Daoy (cell line): ENCODE data around the gene BMP7. TPM values are rescaled to one million over a fixed set of nuclear protein-coding genes. Genes with fewer than 3 reads are reported as not detected.

Experiments
- DNase-seq: peaks from one replicate; pipeline ENCODE4 v3.0.0-alpha.2; 2015; ENCODE audit warnings: low read depth
- total RNA-seq: library from RNA; depleted of rRNA; stranded (reverse); fragments of >200 nt; shearing (Covaris generic); gene quantifications from 2 replicates; pipeline ENCODE4 v1.2.3, GENCODE V29; 2014

Gene BMP7
- total RNA-seq, 1 experiment from 2014 or later, result 12.7 TPM

GRCh38 chr20:57231161-57231560, 35.3 kb downstream of the BMP7 start:
- DNase-seq, result no peak

GRCh38 chr20:57230247-57230646, 36.2 kb downstream of the BMP7 start:
- DNase-seq, result no peak

GRCh38 chr20:57229490-57229889, 37.0 kb downstream of the BMP7 start:
- DNase-seq, result no peak

GRCh38 chr20:57225830-57226229, 40.6 kb downstream of the BMP7 start:
- no peak for DNase-seq

GRCh38 chr20:57225197-57225733, 41.2 kb downstream of the BMP7 start:
- DNase-seq, result no peak

GRCh38 chr20:57224641-57225138, 41.8 kb downstream of the BMP7 start:
- DNase-seq, result no peak

GRCh38 chr20:57223648-57224489, 42.6 kb downstream of the BMP7 start:
- peak; percentile 56 for DNase-seq

GRCh38 chr20:57222631-57222950, 43.9 kb downstream of the BMP7 start:
- DNase-seq, result no peak

GRCh38 chr20:57221916-57222630, 44.4 kb downstream of the BMP7 start:
- DNase-seq, result no peak

- no peak for DNase-seq
Measured at GRCh38 chr20:57220337-57221145, 45.9 kb downstream of the BMP7 start.

GRCh38 chr20:57219071-57219677, 47.3 kb downstream of the BMP7 start:
- DNase-seq, result no peak

- DNase-seq, result no peak
Measured at GRCh38 chr20:57218489-57218888, 48.0 kb downstream of the BMP7 start.

GRCh38 chr20:57217802-57218201, 48.6 kb downstream of the BMP7 start:
- no peak for DNase-seq

- DNase-seq, result no peak
Measured at GRCh38 chr20:57216669-57217068, 49.8 kb downstream of the BMP7 start.

GRCh38 chr20:57215826-57216471, 50.5 kb downstream of the BMP7 start:
- no peak for DNase-seq

- DNase-seq, result no peak
Measured at GRCh38 chr20:57215426-57215825, 51.0 kb downstream of the BMP7 start.

- no peak for DNase-seq
Measured at GRCh38 chr20:57214948-57215347, 51.5 kb downstream of the BMP7 start.

- no peak for DNase-seq
Measured at GRCh38 chr20:57214427-57214826, 52.0 kb downstream of the BMP7 start.

GRCh38 chr20:57213924-57214323, 52.5 kb downstream of the BMP7 start:
- no peak for DNase-seq

GRCh38 chr20:57213291-57213690, 53.1 kb downstream of the BMP7 start:
- DNase-seq, result no peak
